Effector memory CD8-positive, alpha-beta T cell (primary cell): Measurements from ENCODE around the gene POU3F1.

ENCODE experiments used
- ATAC-seq: fragments of 150-1000 bp; cut with Tn5 transposase; replicated peaks from 2 replicates; pipeline ENCODE4 v1.10.0; 2021; ENCODE audit warnings: mild to moderate bottlenecking, moderate library complexity
- DNase-seq, 3 experiments: peaks; one replicate each; pipeline ENCODE4 v3.0.0; 2021
- H3K27ac Mint-ChIP-seq, 2 donors: one replicate each; pipeline ENCODE4 v1.8.0; 2022; ENCODE audit warnings: mild to moderate bottlenecking in 2 of 2, mixed read lengths in 2 of 2, moderate library complexity in 2 of 2
- H3K27me3 Mint-ChIP-seq, 2 donors: one replicate each; pipeline ENCODE4 v1.8.0; 2022; ENCODE audit warnings: mixed read lengths in 2 of 2
- H3K36me3 Mint-ChIP-seq: one replicate; pipeline ENCODE4 v1.8.0; 2022; ENCODE audit warnings: mild to moderate bottlenecking, moderate library complexity, mixed read lengths; ENCODE audit not compliant: insufficient read depth
- H3K4me1 Mint-ChIP-seq, 2 donors: one replicate each; pipeline ENCODE4 v1.8.0; 2022; ENCODE audit warnings: low read depth in 2 of 2, mixed read lengths in 2 of 2
- H3K4me3 Mint-ChIP-seq, 2 donors: one replicate each; pipeline ENCODE4 v1.8.0; 2022; ENCODE audit warnings: mild to moderate bottlenecking in 2 of 2, mixed read lengths in 2 of 2, moderate library complexity in 2 of 2
- H3K9me3 Mint-ChIP-seq, 2 donors: one replicate each; pipeline ENCODE4 v1.8.0; 2022; ENCODE audit warnings: mixed read lengths in 2 of 2

Gene POU3F1

GRCh38 chr1:38050397-38051078 is 3.9 kb upstream of the POU3F1 start:
- H3K36me3 Mint-ChIP-seq = peaks cover 3% of the 10 kb centered on the region
- H3K27ac Mint-ChIP-seq = no peak overlapping the region
- peaks cover 0 to 15% of the 10 kb centered on the region in 2 donors for H3K27me3 Mint-ChIP-seq
- H3K4me1 Mint-ChIP-seq = peaks cover 10 to 20% of the 10 kb centered on the region in 2 donors
- no peaks in the 10 kb centered on the region for H3K9me3 Mint-ChIP-seq
- DNase-seq (no peak), ATAC-seq (no peak)
- no peak overlapping the region for H3K4me3 Mint-ChIP-seq

- Mint-ChIP-seq H3K9me3 (no peaks in the 10 kb centered on the region), H3K27ac (no peak overlapping the region), H3K4me3 (peak overlapping the region; percentile 70 to 79), H3K36me3 (peaks cover 3% of the 10 kb centered on the region), H3K27me3 (peaks cover 22 to 24% of the 10 kb centered on the region in 2 donors), H3K4me1 (peaks cover 12 to 16% of the 10 kb centered on the region in 2 donors)
- ATAC-seq (no peak), DNase-seq (no peak)
Observed at GRCh38 chr1:38047603-38048141, 1.1 kb upstream of the POU3F1 start.

- DNase-seq = peak; percentile 54 to 61 (median 56)
- H3K4me3 Mint-ChIP-seq = peak overlapping the region; percentile 70 to 79
- H3K4me1 Mint-ChIP-seq = peaks cover 9 to 10% of the 10 kb centered on the region in 2 donors
- H3K27ac Mint-ChIP-seq = no peak overlapping the region
- ATAC-seq = peak; percentile 82
- no peaks in the 10 kb centered on the region for H3K9me3 Mint-ChIP-seq
- peaks cover 29 to 30% of the 10 kb centered on the region in 2 donors for H3K27me3 Mint-ChIP-seq
- H3K36me3 Mint-ChIP-seq = peaks cover 3% of the 10 kb centered on the region
Observed at GRCh38 chr1:38046884-38047602, 450 bp upstream of the POU3F1 start.

- no peak overlapping the region for H3K27ac Mint-ChIP-seq
- peak overlapping the region; percentile 33 to 37 for H3K4me3 Mint-ChIP-seq
- DNase-seq = no peak
- peaks cover 8 to 10% of the 10 kb centered on the region in 2 donors for H3K4me1 Mint-ChIP-seq
- H3K9me3 Mint-ChIP-seq = no peaks in the 10 kb centered on the region
- ATAC-seq = no peak
- peaks cover 35 to 44% of the 10 kb centered on the region in 2 donors for H3K27me3 Mint-ChIP-seq
- peaks cover 3% of the 10 kb centered on the region for H3K36me3 Mint-ChIP-seq
Observed at GRCh38 chr1:38045401-38046332, 926 bp downstream of the POU3F1 start.

- H3K27ac Mint-ChIP-seq = no peak overlapping the region
- DNase-seq = no peak
- peaks cover 45 to 56% of the 10 kb centered on the region in 2 donors for H3K27me3 Mint-ChIP-seq
- H3K4me3 Mint-ChIP-seq = peak overlapping the region; percentile 80 to 84
- no peaks in the 10 kb centered on the region for H3K9me3 Mint-ChIP-seq
- no peak for ATAC-seq
- peaks cover 8 to 10% of the 10 kb centered on the region in 2 donors for H3K4me1 Mint-ChIP-seq
- peaks cover 3% of the 10 kb centered on the region for H3K36me3 Mint-ChIP-seq
Observed at GRCh38 chr1:38044221-38045215, 2.1 kb downstream of the POU3F1 start.

- H3K9me3 Mint-ChIP-seq = no peaks in the 10 kb centered on the region
- peaks cover 51 to 67% of the 10 kb centered on the region in 2 donors for H3K27me3 Mint-ChIP-seq
- H3K4me3 Mint-ChIP-seq = peak overlapping the region in 1 of 2 donors; percentile 8
- DNase-seq = no peak
- peaks cover 8 to 10% of the 10 kb centered on the region in 2 donors for H3K4me1 Mint-ChIP-seq
- ATAC-seq = no peak
- H3K27ac Mint-ChIP-seq = no peak overlapping the region
- H3K36me3 Mint-ChIP-seq = peaks cover 3% of the 10 kb centered on the region
Observed at GRCh38 chr1:38043036-38043747, 3.4 kb downstream of the POU3F1 start.

- ATAC-seq = no peak
- no peak overlapping the region for H3K4me3 Mint-ChIP-seq
- no peak for DNase-seq
- H3K27me3 Mint-ChIP-seq = peaks cover 51 to 67% of the 10 kb centered on the region in 2 donors
- H3K9me3 Mint-ChIP-seq = no peaks in the 10 kb centered on the region
- no peak overlapping the region for H3K27ac Mint-ChIP-seq
- H3K36me3 Mint-ChIP-seq = no peaks in the 10 kb centered on the region
- H3K4me1 Mint-ChIP-seq = peaks cover 4 to 6% of the 10 kb centered on the region in 2 donors
Observed at GRCh38 chr1:38041936-38042834, 4.4 kb downstream of the POU3F1 start.

GRCh38 chr1:38039331-38040088 is 7.1 kb downstream of the POU3F1 start:
- DNase-seq (no peak), ATAC-seq (no peak)
- Mint-ChIP-seq H3K27ac (peak overlapping the region in 1 of 2 donors; percentile 3), H3K9me3 (no peaks in the 10 kb centered on the region), H3K36me3 (no peaks in the 10 kb centered on the region), H3K4me3 (no peak overlapping the region), H3K27me3 (peaks cover 47 to 62% of the 10 kb centered on the region in 2 donors), H3K4me1 (peaks cover under 1 to 4% of the 10 kb centered on the region in 2 donors)

- H3K9me3 Mint-ChIP-seq = no peaks in the 10 kb centered on the region
- DNase-seq (no peak), ATAC-seq (no peak)
- peaks cover 41 to 55% of the 10 kb centered on the region in 2 donors for H3K27me3 Mint-ChIP-seq
- H3K4me3 Mint-ChIP-seq = no peak overlapping the region
- H3K36me3 Mint-ChIP-seq = no peaks in the 10 kb centered on the region
- H3K27ac Mint-ChIP-seq = peak overlapping the region in 1 of 2 donors; percentile 68
- peaks cover 0 to 4% of the 10 kb centered on the region in 2 donors for H3K4me1 Mint-ChIP-seq
Observed at GRCh38 chr1:38038861-38039260, 7.7 kb downstream of the POU3F1 start.

GRCh38 chr1:38037221-38037939 is 9.2 kb downstream of the POU3F1 start:
- DNase-seq = no peak
- no peak overlapping the region for H3K27ac Mint-ChIP-seq
- H3K4me1 Mint-ChIP-seq = no peaks in the 10 kb centered on the region
- no peaks in the 10 kb centered on the region for H3K9me3 Mint-ChIP-seq
- no peaks in the 10 kb centered on the region for H3K36me3 Mint-ChIP-seq
- H3K4me3 Mint-ChIP-seq = no peak overlapping the region
- peaks cover 26 to 40% of the 10 kb centered on the region in 2 donors for H3K27me3 Mint-ChIP-seq
- ATAC-seq = no peak
